Stimulated activated CD8-positive, alpha-beta memory T cell treated with anti-CD3 and anti-CD28 coated beads, Interleukin-4, amount 100 ng/mL, for 1 hour (primary cell): Measurements from ENCODE around the gene HNMT.
"Not testable (repeated sequence)": the region's sequence is repeated elsewhere in the genome, so short reads cannot be mapped to it uniquely, and the experiment has no call there.

Source experiments
- DNase-seq, 2 donors: peaks; one replicate each; pipeline ENCODE4 v3.0.0-alpha.2; 2020; ENCODE audit warnings: low read depth in 2 of 2, low spot score in 1 of 2

Gene HNMT

GRCh38 chr2:137964066-137964858 is at the start of gene HNMT:
TSS of gene HNMT (plus strand) at chr2:137964473. CDS start at chr2:137964492, 19 bp downstream.
- no peak for DNase-seq

- no peak for DNase-seq
Observed at GRCh38 chr2:137921105-137921880, 43.0 kb upstream of the HNMT start.

GRCh38 chr2:137922171-137922570 is 42.1 kb upstream of the HNMT start:
- DNase-seq: not testable (repeated sequence)

GRCh38 chr2:137924019-137924418 is 40.3 kb upstream of the HNMT start:
- DNase-seq: no peak

GRCh38 chr2:137925599-137925998 is 38.7 kb upstream of the HNMT start:
- DNase-seq: no peak

GRCh38 chr2:137927846-137928245 is 36.4 kb upstream of the HNMT start:
- DNase-seq: no peak

- no peak for DNase-seq
Observed at GRCh38 chr2:137928547-137929518, 35.4 kb upstream of the HNMT start.

- DNase-seq: no peak
Observed at GRCh38 chr2:137929519-137929916, 34.8 kb upstream of the HNMT start.

- DNase-seq: no peak
Observed at GRCh38 chr2:137930146-137930545, 34.1 kb upstream of the HNMT start.

GRCh38 chr2:137935591-137935990 is 28.7 kb upstream of the HNMT start:
- no peak for DNase-seq

GRCh38 chr2:137937246-137937645 is 27.0 kb upstream of the HNMT start:
- no peak for DNase-seq

- no peak for DNase-seq
Observed at GRCh38 chr2:137937778-137938177, 26.5 kb upstream of the HNMT start.

GRCh38 chr2:137938204-137938603 is 26.1 kb upstream of the HNMT start:
- DNase-seq: no peak

GRCh38 chr2:137939026-137939425 is 25.2 kb upstream of the HNMT start:
- no peak for DNase-seq

GRCh38 chr2:137940154-137940553 is 24.1 kb upstream of the HNMT start:
- no peak for DNase-seq

GRCh38 chr2:137942037-137942832 is 22.0 kb upstream of the HNMT start:
- DNase-seq: no peak

- DNase-seq: no peak
Observed at GRCh38 chr2:137942833-137943677, 21.2 kb upstream of the HNMT start.

- no peak for DNase-seq
Observed at GRCh38 chr2:137943678-137944347, 20.5 kb upstream of the HNMT start.

- no peak for DNase-seq
Observed at GRCh38 chr2:137944714-137945113, 19.6 kb upstream of the HNMT start.
